CD4-positive, alpha-beta T cell (primary cell): ENCODE measurements around the gene BLACAT1. TPM values are rescaled to one million over a fixed set of nuclear protein-coding genes. Genes with fewer than 3 reads are reported as not detected.
"Not testable (repeated sequence)": the region's sequence is repeated elsewhere in the genome, so short reads cannot be mapped to it uniquely, and the experiment has no call there.

Experiments used
- ATAC-seq: fragments of 200-7000 bp; cut with Tn5 transposase; one replicate; pipeline ENCODE4 v1.10.0; 2022; ENCODE audit warnings: mild to moderate bottlenecking; ENCODE audit not compliant: poor library complexity
- CTCF ChIA-PET: fragments of 350-600 bp; sonication (Branson Sonifier 250); formaldehyde crosslinking; loops from one replicate; lab custom pipeline; 2021; ENCODE audit warnings: antibody characterized with exemption, inconsistent platforms; lab: Charles Lee
- POLR2A ChIA-PET: fragments of 350-600 bp; sonication (Branson Sonifier 250); formaldehyde crosslinking; loops from one replicate; lab custom pipeline; 2021; ENCODE audit warnings: antibody characterized with exemption, inconsistent platforms; lab: Charles Lee
- DNase-seq, 14 experiments: peaks; one replicate each; pipeline ENCODE4 v3.0.0-alpha.2; 2013 to 2020; ENCODE audit warnings: mixed read lengths in 2 of 14
- H3K27ac ChIP-seq, 2 donors: one replicate each; pipeline versions ENCODE4 v1.5.1 to v1.7.0; 2013; ENCODE audit warnings: low read length in 2 of 2, low read depth in 1 of 2, mild to moderate bottlenecking in 1 of 2
- H3K27me3 ChIP-seq, 2 experiments: 1 replicate in 1 of 2; 2 replicates in 1 of 2; pipeline versions ENCODE4 v1.6.1 to v1.7.0; 2013; ENCODE audit warnings: low read length in 2 of 2, control low read depth in 1 of 2, mild to moderate bottlenecking in 1 of 2, moderate library complexity in 1 of 2; ENCODE audit not compliant: insufficient read depth in 2 of 2, control insufficient read depth in 1 of 2
- H3K36me3 ChIP-seq: one replicate; pipeline ENCODE4 v1.6.1; 2013; ENCODE audit warnings: low read length, control low read depth; ENCODE audit not compliant: insufficient read depth
- H3K4me1 ChIP-seq: one replicate; pipeline ENCODE4 v1.6.1; 2013; ENCODE audit warnings: low read length, control low read depth; ENCODE audit not compliant: insufficient read depth
- H3K4me3 ChIP-seq: one replicate; pipeline ENCODE4 v1.5.1; 2013; ENCODE audit warnings: mild to moderate bottlenecking, low read length, moderate library complexity
- H3K9me3 ChIP-seq, 2 experiments: 1 replicate in 1 of 2; 2 replicates in 1 of 2; pipeline versions ENCODE4 v1.6.1 to v1.7.0; 2013; ENCODE audit warnings: low read length in 2 of 2, mild to moderate bottlenecking in 2 of 2, control low read depth in 1 of 2, moderate library complexity in 1 of 2; ENCODE audit not compliant: control insufficient read depth in 1 of 2, insufficient read depth in 1 of 2
- H3K27ac Mint-ChIP-seq: one replicate; pipeline ENCODE4 v1.8.0; 2020; ENCODE audit warnings: mixed read lengths
- H3K27me3 Mint-ChIP-seq: one replicate; pipeline ENCODE4 v1.8.0; 2021; ENCODE audit warnings: mixed read lengths
- H3K36me3 Mint-ChIP-seq: one replicate; pipeline ENCODE4 v1.8.0; 2021; ENCODE audit warnings: low read depth, mixed read lengths
- H3K4me1 Mint-ChIP-seq: one replicate; pipeline ENCODE4 v1.8.0; 2021; ENCODE audit warnings: low read depth, mixed read lengths
- H3K4me3 Mint-ChIP-seq: one replicate; pipeline ENCODE4 v1.8.0; 2020; ENCODE audit warnings: mild to moderate bottlenecking, mixed read lengths
- H3K9me3 Mint-ChIP-seq: one replicate; pipeline ENCODE4 v1.8.0; 2020; ENCODE audit warnings: mixed read lengths
- CTCF ChIP-seq: fragments of 200-600 bp; IDR thresholded peaks from one replicate; pipeline ENCODE4 v1.8.0; 2022; ENCODE audit warnings: antibody characterized with exemption, mild to moderate bottlenecking
- intact Hi-C, 2 experiments: fragments of 100-400 bp; cut with DNase I in 1 of 2; cut with micrococcal nuclease in 1 of 2; formaldehyde crosslinking; loops; one replicate each; pipeline versions ENCODE4 v1.15.1 to v1.9.0; 2023 to 2025; cut with DNase I, micrococcal nuclease
- total RNA-seq, 174 experiments: library from RNA in 2 of 174; stranded (reverse) in 2 of 174; gene quantifications; one replicate each; pipeline ENCODE4 v1.2.3 and lab custom pipeline; 2021 to 2026

BLACAT1 gene
- total RNA-seq, 2 experiments from 2014 or later, result not detected

- no peak overlapping the region for H3K27ac Mint-ChIP-seq
- H3K9me3 ChIP-seq, result no peaks in the 10 kb centered on the region
- intact Hi-C loops, result loop anchor here in 1 of 2 experiments (5.0 kb wide), 1 partner anchor 77 kb away; the partner anchor contains the start of gene KLHDC8A
- H3K4me1 ChIP-seq, result peaks cover 16% of the 10 kb centered on the region
- peaks cover 10% of the 10 kb centered on the region for H3K4me1 Mint-ChIP-seq
- no peak overlapping the region for H3K27ac ChIP-seq
- H3K36me3 Mint-ChIP-seq, result no peaks in the 10 kb centered on the region
- ChIA-PET POLR2A (no interaction called here), CTCF (interaction anchor here (0.9 kb wide), 1 partner anchor 51 kb away, joined by 4 read pairs; no protein-coding TSS in a partner anchor)
- no peaks in the 10 kb centered on the region for H3K9me3 Mint-ChIP-seq
- H3K4me3 Mint-ChIP-seq, result no peak overlapping the region
- peaks cover 28% of the 10 kb centered on the region for H3K27me3 Mint-ChIP-seq
- H3K4me3 ChIP-seq, result no peak overlapping the region
- no peak for ATAC-seq
- H3K27me3 ChIP-seq, result peaks cover 0 to 13% of the 10 kb centered on the region in 2 experiments
- DNase-seq, result no peak
- H3K36me3 ChIP-seq, result no peaks in the 10 kb centered on the region
- no peak for TF ChIP-seq CTCF
These were observed 21.1 kb downstream of the BLACAT1 start for GRCh38 chr1:205434738-205435137.

GRCh38 chr1:205432692-205433091 lies 23.2 kb downstream of the BLACAT1 start:
- H3K27ac Mint-ChIP-seq, H3K9me3 ChIP-seq, H3K27ac ChIP-seq, DNase-seq, H3K36me3 ChIP-seq, H3K4me3 ChIP-seq, H3K36me3 Mint-ChIP-seq, POLR2A ChIA-PET, ATAC-seq, H3K9me3 Mint-ChIP-seq, H3K4me3 Mint-ChIP-seq, H3K4me1 Mint-ChIP-seq: not testable (repeated sequence)
- H3K27me3 Mint-ChIP-seq, result peaks cover 28% of the 10 kb centered on the region
- intact Hi-C loops, result loop anchor here in 1 of 2 experiments (5.0 kb wide), 1 partner anchor 75 kb away; the partner anchor contains the start of gene KLHDC8A
- Histone ChIP-seq H3K4me1 (peaks cover 11% of the 10 kb centered on the region), H3K27me3 (peaks cover 0 to 13% of the 10 kb centered on the region in 2 experiments)
- CTCF ChIA-PET, result interaction anchor here (1.4 kb wide), 1 partner anchor 53 kb away, joined by 4 read pairs; no protein-coding TSS in a partner anchor

- H3K4me3 Mint-ChIP-seq, result no peak overlapping the region
- Histone ChIP-seq H3K36me3 (no peaks in the 10 kb centered on the region), H3K27me3 (peaks cover 0 to 13% of the 10 kb centered on the region in 2 experiments), H3K4me3 (no peak overlapping the region), H3K9me3 (no peaks in the 10 kb centered on the region), H3K27ac (no peak overlapping the region), H3K4me1 (peaks cover 11% of the 10 kb centered on the region)
- H3K27me3 Mint-ChIP-seq, result peaks cover 28% of the 10 kb centered on the region
- intact Hi-C loops, result loop anchor here in 1 of 2 experiments (5.0 kb wide), 1 partner anchor 75 kb away; the partner anchor contains the start of gene KLHDC8A
- no peaks in the 10 kb centered on the region for H3K36me3 Mint-ChIP-seq
- POLR2A ChIA-PET, result no interaction called here
- H3K4me1 Mint-ChIP-seq, result peaks cover 7% of the 10 kb centered on the region
- ATAC-seq, result no peak
- no peak for TF ChIP-seq CTCF
- CTCF ChIA-PET, result interaction anchor here (1.7 kb wide), 1 partner anchor 35 kb away, joined by 7 read pairs; no protein-coding TSS in a partner anchor
- H3K9me3 Mint-ChIP-seq, result no peaks in the 10 kb centered on the region
- H3K27ac Mint-ChIP-seq, result no peak overlapping the region
- DNase-seq, result no peak
These were observed 23.7 kb downstream of the BLACAT1 start for GRCh38 chr1:205432116-205432515.
